Tibial artery (tissue), 4 donors: ENCODE data around the gene SRP68.
A peak's percentile ranks its signal among the peaks of the same experiment; 100 is the strongest.

Source experiments
- DNase-seq, 2 donors: peaks; one replicate each; pipeline ENCODE4 v3.0.0-alpha.2; 2019
- H3K27ac ChIP-seq, 2 donors: fragments of 200-600 bp; sonication (generic) in 1 of 2; 1 replicate in 1 of 2; 2 replicates in 1 of 2; pipeline ENCODE4 v1.5.1; 2018 to 2019; ENCODE audit warnings: mild to moderate bottlenecking in 1 of 2
- H3K27me3 ChIP-seq, 2 donors: fragments of 200-600 bp; sonication (generic) in 1 of 2; one replicate each; pipeline versions ENCODE4 v1.5.1 to v1.6.0; 2016 to 2019
- H3K36me3 ChIP-seq, 3 donors: fragments of 200-600 bp; sonication (generic) in 2 of 3; one replicate each; pipeline ENCODE4 v1.5.1; 2016 to 2019; ENCODE audit warnings: mild to moderate bottlenecking in 2 of 3
- H3K4me1 ChIP-seq, 4 donors: fragments of 200-600 bp; sonication (generic) in 2 of 4; 1 replicate in 3 of 4; 2 replicates in 1 of 4; pipeline ENCODE4 v1.5.1; 2016 to 2019
- H3K4me3 ChIP-seq, 2 donors: fragments of 200-600 bp; sonication (generic) in 1 of 2; 1 replicate in 1 of 2; 2 replicates in 1 of 2; pipeline ENCODE4 v1.5.1; 2018 to 2019; ENCODE audit warnings: mild to moderate bottlenecking in 2 of 2
- H3K9me3 ChIP-seq, 3 donors: fragments of 200-600 bp; sonication (generic) in 1 of 3; one replicate each; pipeline ENCODE4 v1.5.1; 2016 to 2019
- CTCF ChIP-seq, 2 experiments: fragments of 200-600 bp in 1 of 2; fragments of 450-650 bp in 1 of 2; IDR thresholded peaks; one replicate each; pipeline ENCODE4 v1.5.1; 2017 to 2019; ENCODE audit warnings: antibody characterized with exemption in 2 of 2, mild to moderate bottlenecking in 1 of 2, moderate library complexity in 1 of 2
- intact Hi-C: fragments of 100-400 bp; cut with DNase I; formaldehyde crosslinking; loops from one replicate; pipeline ENCODE4 v1.15.0; 2023; ENCODE audit warnings: low total_unique reads

SRP68 gene

GRCh38 chr17:76085066-76085730 lies 12.9 kb upstream of the SRP68 start:
- Histone ChIP-seq H3K4me3 (no peak overlapping the region), H3K36me3 (peaks cover 51 to 82% (median 74%) of the 10 kb centered on the region in 3 donors), H3K9me3 (no peaks in the 10 kb centered on the region), H3K27ac (no peak overlapping the region), H3K4me1 (peaks cover 0 to 5% (median under 1%) of the 10 kb centered on the region in 4 donors), H3K27me3 (peaks cover 0 to 4% of the 10 kb centered on the region in 2 donors)
- intact Hi-C loops = no loop called here
- peak in 1 of 2 donors; percentile 40 for DNase-seq
- TF ChIP-seq CTCF (IDR thresholded peaks at IDR 0.05) = no peak

GRCh38 chr17:76083536-76084182 lies 11.3 kb upstream of the SRP68 start:
- H3K27ac ChIP-seq = no peak overlapping the region
- H3K36me3 ChIP-seq = peaks cover 44 to 67% (median 58%) of the 10 kb centered on the region in 3 donors
- intact Hi-C loops = no loop called here
- H3K4me1 ChIP-seq = peaks cover 0 to 14% (median 2%) of the 10 kb centered on the region in 4 donors
- peaks cover 0 to 20% of the 10 kb centered on the region in 2 donors for H3K27me3 ChIP-seq
- peak in 1 of 2 donors; percentile 59 for DNase-seq
- H3K9me3 ChIP-seq = no peaks in the 10 kb centered on the region
- no peak overlapping the region for H3K4me3 ChIP-seq
- no peak for TF ChIP-seq CTCF (IDR thresholded peaks at IDR 0.05)

- TF ChIP-seq CTCF (IDR thresholded peaks at IDR 0.05) = no peak
- H3K36me3 ChIP-seq = peaks cover 34 to 56% (median 48%) of the 10 kb centered on the region in 3 donors
These were observed 10.3 kb upstream of the SRP68 start for GRCh38 chr17:76082326-76083251.

GRCh38 chr17:76081295-76082210 lies 9.2 kb upstream of the SRP68 start:
- Histone ChIP-seq H3K27ac (no peak overlapping the region), H3K27me3 (peaks cover 2 to 41% of the 10 kb centered on the region in 2 donors), H3K36me3 (peaks cover 28 to 46% (median 37%) of the 10 kb centered on the region in 3 donors), H3K9me3 (no peaks in the 10 kb centered on the region), H3K4me1 (peaks cover 0 to 22% (median 9%) of the 10 kb centered on the region in 4 donors), H3K4me3 (no peak overlapping the region)
- intact Hi-C loops = no loop called here
- TF ChIP-seq CTCF (IDR thresholded peaks at IDR 0.05) = no peak
- DNase-seq = no peak

More at GRCh38 chr17:76082326-76083251, 10.3 kb upstream of the SRP68 start:
- no peak overlapping the region for H3K27ac ChIP-seq
- DNase-seq = no peak
- H3K4me3 ChIP-seq = no peak overlapping the region
- peaks cover 0 to 30% of the 10 kb centered on the region in 2 donors for H3K27me3 ChIP-seq
- intact Hi-C loops = no loop called here
- H3K4me1 ChIP-seq = peaks cover 0 to 14% (median 2%) of the 10 kb centered on the region in 4 donors
- H3K9me3 ChIP-seq = no peaks in the 10 kb centered on the region
